ACHN (cell line): Measurements from ENCODE around the gene MLLT1.

Experiments used
- DNase-seq: peaks from one replicate; pipeline ENCODE4 v3.0.0-alpha.2; 2015
- in situ Hi-C: cut with HindIII; loops from 2 replicates; pipeline ENCODE4 v1.10.0; 2017; ENCODE audit warnings: low sequenced_read_pairs, low pct_ligation_motif_present, low pct_unique_long_range_greater_than_20kb

MLLT1 gene

GRCh38 chr19:6262519-6262918 is 17.3 kb downstream of the MLLT1 start:
- in situ Hi-C loops = no loop called here
- DNase-seq = no peak

GRCh38 chr19:6261883-6262282 is 17.9 kb downstream of the MLLT1 start:
- in situ Hi-C loops = no loop called here
- DNase-seq = no peak

- peak; percentile 26 for DNase-seq
Observed at GRCh38 chr19:6260912-6261650, 18.7 kb downstream of the MLLT1 start.

GRCh38 chr19:6260376-6260775 is 19.4 kb downstream of the MLLT1 start:
- in situ Hi-C loops = no loop called here
- DNase-seq = no peak

More at GRCh38 chr19:6260912-6261650, 18.7 kb downstream of the MLLT1 start:
- in situ Hi-C loops = no loop called here

GRCh38 chr19:6259312-6259861 is 20.4 kb downstream of the MLLT1 start:
- in situ Hi-C loops = no loop called here
- no peak for DNase-seq

- no peak for DNase-seq
- in situ Hi-C loops = no loop called here
Observed at GRCh38 chr19:6258812-6259311, 20.9 kb downstream of the MLLT1 start.

- no peak for DNase-seq
- in situ Hi-C loops = no loop called here
Observed at GRCh38 chr19:6253954-6254733, 25.6 kb downstream of the MLLT1 start.

- DNase-seq = no peak
- in situ Hi-C loops = no loop called here
Observed at GRCh38 chr19:6252066-6252465, 27.7 kb downstream of the MLLT1 start.

- DNase-seq = no peak
- in situ Hi-C loops = no loop called here
Observed at GRCh38 chr19:6250909-6251308, 28.9 kb downstream of the MLLT1 start.

- DNase-seq = no peak
- in situ Hi-C loops = no loop called here
Observed at GRCh38 chr19:6250024-6250615, 29.7 kb downstream of the MLLT1 start.

GRCh38 chr19:6249296-6249695 is 30.5 kb downstream of the MLLT1 start:
- no peak for DNase-seq
- in situ Hi-C loops = no loop called here

- DNase-seq = no peak
- in situ Hi-C loops = no loop called here
Observed at GRCh38 chr19:6248844-6249243, 30.9 kb downstream of the MLLT1 start.

GRCh38 chr19:6248341-6248740 is 31.4 kb downstream of the MLLT1 start:
- in situ Hi-C loops = no loop called here
- DNase-seq = no peak

GRCh38 chr19:6247007-6247288 is 32.8 kb downstream of the MLLT1 start:
- DNase-seq = no peak

GRCh38 chr19:6246174-6247006 is 33.4 kb downstream of the MLLT1 start:
- DNase-seq = no peak
- in situ Hi-C loops = no loop called here

More at GRCh38 chr19:6247007-6247288, 32.8 kb downstream of the MLLT1 start:
- in situ Hi-C loops = no loop called here

GRCh38 chr19:6242677-6243076 is 37.1 kb downstream of the MLLT1 start:
- in situ Hi-C loops = no loop called here
- DNase-seq = no peak

GRCh38 chr19:6241680-6242377 is 37.9 kb downstream of the MLLT1 start:
- in situ Hi-C loops = no loop called here
- DNase-seq = no peak

GRCh38 chr19:6241056-6241455 is 38.7 kb downstream of the MLLT1 start:
- in situ Hi-C loops = no loop called here
- no peak for DNase-seq
